Endothelial cell (in vitro differentiated cells): Measurements from ENCODE around the gene RPL38. TPM values are rescaled to one million over a fixed set of nuclear protein-coding genes. Genes with fewer than 3 reads are reported as not detected.

Experiments
- DNase-seq: peaks from one replicate; pipeline ENCODE4 v3.0.0; 2021; ENCODE audit warnings: low spot score
- H3K27ac Mint-ChIP-seq: one replicate; pipeline ENCODE4 v1.8.0; 2021; ENCODE audit warnings: mixed read lengths, inconsistent platforms; ENCODE audit not compliant: unreplicated experiment
- H3K27me3 Mint-ChIP-seq: one replicate; pipeline ENCODE4 v1.8.0; 2021; ENCODE audit warnings: mild to moderate bottlenecking, moderate library complexity, mixed read lengths, inconsistent platforms; ENCODE audit not compliant: unreplicated experiment
- H3K36me3 Mint-ChIP-seq: one replicate; pipeline ENCODE4 v1.8.0; 2021; ENCODE audit warnings: mild to moderate bottlenecking, low read depth, mixed read lengths, inconsistent platforms; ENCODE audit not compliant: unreplicated experiment
- H3K4me1 Mint-ChIP-seq: one replicate; pipeline ENCODE4 v1.8.0; 2021; ENCODE audit warnings: mild to moderate bottlenecking, mixed read lengths, inconsistent platforms; ENCODE audit not compliant: unreplicated experiment
- H3K4me3 Mint-ChIP-seq: one replicate; pipeline ENCODE4 v1.8.0; 2021; ENCODE audit warnings: mild to moderate bottlenecking, mixed read lengths, inconsistent platforms; ENCODE audit not compliant: unreplicated experiment
- H3K9me3 Mint-ChIP-seq: one replicate; pipeline ENCODE4 v1.8.0; 2021; ENCODE audit warnings: mixed read lengths, inconsistent platforms; ENCODE audit not compliant: unreplicated experiment
- total RNA-seq: library from RNA; stranded (reverse); fragmentation: NEBNext Ultra II Directional; extraction: Animal tissue kit (Norgen Biotek cat#: 25700); gene quantifications from one replicate; pipeline ENCODE4 v1.2.1, GENCODE V29; 2021; ENCODE audit not compliant: unreplicated experiment
- TF ChIP-seq, protein P1 (sequence below): fragments of 200-600 bp; sonication (generic); IDR thresholded peaks from one replicate; pipeline ENCODE4 v1.5.0; 2021; ENCODE audit warnings: antibody characterized with exemption; ENCODE audit not compliant: unreplicated experiment

Gene RPL38
- total RNA-seq, 1 donor from 2014 or later, result 1,802 TPM

DNA sequence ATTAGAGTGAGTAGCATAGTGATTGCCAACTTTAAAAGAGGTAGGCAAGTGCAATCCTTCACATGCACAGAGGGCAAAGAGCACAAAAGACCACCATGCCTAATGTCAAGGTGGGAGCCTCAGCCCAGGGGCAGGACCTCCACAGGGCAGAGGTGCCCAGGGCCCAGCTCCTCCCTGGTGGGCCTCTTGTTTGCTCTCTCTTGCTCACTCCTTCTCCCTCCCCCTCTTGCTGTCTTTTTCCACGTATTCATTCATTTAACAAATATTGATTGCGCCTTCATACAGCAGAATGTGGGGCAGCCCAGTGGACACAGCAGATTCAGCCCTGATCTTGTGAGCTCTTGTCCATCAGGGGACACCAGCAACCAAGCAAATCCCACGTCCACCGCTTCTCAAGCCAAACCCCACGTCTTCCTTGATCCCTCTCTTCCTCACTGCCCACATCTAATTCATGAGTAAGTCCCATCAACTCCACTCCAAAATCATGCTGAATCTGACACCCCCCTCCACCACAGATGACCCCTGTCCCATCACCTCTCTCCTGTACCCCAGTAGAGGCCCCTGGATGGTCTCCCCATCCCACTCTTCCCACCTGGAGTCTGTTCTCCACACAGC lies 44.1 kb upstream of the RPL38 start:
- H3K4me1 Mint-ChIP-seq, result no peaks in the 10 kb centered on the region
- TF ChIP-seq, protein P1, sequence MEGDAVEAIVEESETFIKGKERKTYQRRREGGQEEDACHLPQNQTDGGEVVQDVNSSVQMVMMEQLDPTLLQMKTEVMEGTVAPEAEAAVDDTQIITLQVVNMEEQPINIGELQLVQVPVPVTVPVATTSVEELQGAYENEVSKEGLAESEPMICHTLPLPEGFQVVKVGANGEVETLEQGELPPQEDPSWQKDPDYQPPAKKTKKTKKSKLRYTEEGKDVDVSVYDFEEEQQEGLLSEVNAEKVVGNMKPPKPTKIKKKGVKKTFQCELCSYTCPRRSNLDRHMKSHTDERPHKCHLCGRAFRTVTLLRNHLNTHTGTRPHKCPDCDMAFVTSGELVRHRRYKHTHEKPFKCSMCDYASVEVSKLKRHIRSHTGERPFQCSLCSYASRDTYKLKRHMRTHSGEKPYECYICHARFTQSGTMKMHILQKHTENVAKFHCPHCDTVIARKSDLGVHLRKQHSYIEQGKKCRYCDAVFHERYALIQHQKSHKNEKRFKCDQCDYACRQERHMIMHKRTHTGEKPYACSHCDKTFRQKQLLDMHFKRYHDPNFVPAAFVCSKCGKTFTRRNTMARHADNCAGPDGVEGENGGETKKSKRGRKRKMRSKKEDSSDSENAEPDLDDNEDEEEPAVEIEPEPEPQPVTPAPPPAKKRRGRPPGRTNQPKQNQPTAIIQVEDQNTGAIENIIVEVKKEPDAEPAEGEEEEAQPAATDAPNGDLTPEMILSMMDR, result no peak
- no peaks in the 10 kb centered on the region for H3K9me3 Mint-ChIP-seq
- H3K36me3 Mint-ChIP-seq, result peaks cover 5% of the 10 kb centered on the region
- H3K27me3 Mint-ChIP-seq, result peaks cover 1% of the 10 kb centered on the region
- no peak overlapping the region for H3K4me3 Mint-ChIP-seq
- DNase-seq, result no peak
- no peak overlapping the region for H3K27ac Mint-ChIP-seq

DNA sequence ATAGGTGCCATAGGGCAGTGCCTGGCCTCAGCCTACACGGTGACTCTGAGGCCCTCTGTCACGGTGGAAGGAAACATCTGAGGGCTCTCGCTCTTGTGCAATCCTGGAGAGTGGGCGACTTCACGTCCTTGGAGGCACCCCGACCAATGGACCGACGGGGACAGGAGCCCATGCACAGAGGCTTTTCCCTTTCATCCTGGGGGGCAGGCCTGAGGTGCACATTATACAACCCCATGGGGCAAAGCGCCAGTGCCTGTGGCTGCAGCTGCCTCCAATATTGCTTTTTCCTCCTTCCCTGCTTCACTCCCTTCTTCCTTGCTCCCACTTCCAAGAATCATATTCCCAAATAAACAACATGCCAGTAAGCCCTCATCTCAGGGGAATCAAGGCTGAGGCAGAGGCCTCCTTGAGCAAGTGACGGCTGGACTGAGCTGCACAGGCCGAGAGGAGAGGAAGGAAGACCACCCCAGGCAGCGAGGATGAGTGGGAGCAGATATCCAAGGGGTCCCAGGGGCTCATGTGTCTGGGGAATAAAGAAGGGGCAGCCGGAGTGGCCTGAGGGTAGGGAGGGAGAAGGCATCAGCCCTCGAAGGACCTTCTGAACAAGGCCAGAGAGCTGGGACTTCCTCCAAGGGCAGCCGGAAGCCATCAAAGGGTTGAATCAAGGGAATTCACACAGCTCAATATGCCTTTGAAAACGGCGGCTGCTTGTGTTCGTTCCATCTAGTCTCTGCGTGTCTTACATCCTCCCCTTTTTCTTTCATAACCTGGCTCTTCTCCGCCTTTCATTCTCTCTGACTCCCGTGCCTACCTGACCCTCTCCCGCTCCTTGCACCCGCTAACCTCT lies 42.6 kb upstream of the RPL38 start:
- no peak for DNase-seq
- peaks cover 5% of the 10 kb centered on the region for H3K36me3 Mint-ChIP-seq
- H3K9me3 Mint-ChIP-seq, result no peaks in the 10 kb centered on the region
- no peak overlapping the region for H3K27ac Mint-ChIP-seq
- no peaks in the 10 kb centered on the region for H3K27me3 Mint-ChIP-seq
- H3K4me3 Mint-ChIP-seq, result no peak overlapping the region
- H3K4me1 Mint-ChIP-seq, result no peaks in the 10 kb centered on the region
- TF ChIP-seq, protein P1, result no peak

DNA sequence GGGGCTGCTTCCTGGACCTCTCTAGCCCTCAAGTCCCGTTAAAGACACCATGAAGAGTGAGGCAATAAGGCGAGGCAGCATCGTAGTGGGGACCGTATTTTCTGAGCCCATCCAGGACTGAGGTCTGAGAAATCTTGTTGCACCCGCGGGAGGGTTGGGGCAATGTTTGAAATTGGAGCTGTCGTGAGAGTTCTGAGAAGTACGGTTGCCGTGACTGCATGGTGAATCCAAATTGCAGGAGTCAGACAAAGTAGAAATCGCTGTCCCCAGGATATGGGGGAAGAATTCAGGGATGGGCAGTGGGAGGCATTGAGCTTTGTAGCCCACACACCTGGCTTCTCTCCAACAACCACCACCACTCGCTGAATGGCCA lies 42.0 kb upstream of the RPL38 start:
- Mint-ChIP-seq H3K36me3 (peaks cover 5% of the 10 kb centered on the region), H3K4me1 (no peaks in the 10 kb centered on the region), H3K27me3 (no peaks in the 10 kb centered on the region), H3K9me3 (no peaks in the 10 kb centered on the region), H3K4me3 (no peak overlapping the region), H3K27ac (no peak overlapping the region)
- TF ChIP-seq, protein P1, result no peak
- DNase-seq, result no peak

DNA sequence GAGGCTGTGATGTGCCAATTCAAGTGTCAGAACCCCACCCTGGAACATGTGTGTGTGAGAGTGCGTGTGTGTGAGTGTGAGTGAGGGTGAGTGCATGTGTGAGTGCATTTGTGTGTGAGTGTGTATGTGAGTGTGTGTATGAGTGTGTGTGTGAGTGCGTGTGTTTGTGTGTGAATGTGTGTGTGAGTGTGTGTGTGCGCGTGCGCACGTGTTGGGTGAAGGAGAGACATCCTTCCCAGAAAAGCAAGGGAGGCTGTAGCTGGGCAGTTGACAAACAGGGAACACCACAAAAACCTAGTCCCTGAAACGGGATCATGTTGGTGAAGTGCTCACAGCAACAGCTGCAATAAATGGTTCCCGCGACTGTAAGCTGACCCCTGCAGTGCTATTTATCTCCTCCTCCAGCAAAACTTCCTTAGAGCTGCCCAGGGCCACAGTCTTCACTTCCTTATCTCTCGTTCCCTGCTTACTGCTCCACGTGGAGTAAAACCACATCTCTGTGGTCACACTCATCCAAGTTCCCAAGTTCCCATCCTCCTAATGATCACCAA lies 40.1 kb upstream of the RPL38 start:
- no peaks in the 10 kb centered on the region for H3K4me1 Mint-ChIP-seq
- TF ChIP-seq, protein P1, result no peak
- H3K4me3 Mint-ChIP-seq, result no peak overlapping the region
- DNase-seq, result no peak
- H3K27ac Mint-ChIP-seq, result no peak overlapping the region
- H3K27me3 Mint-ChIP-seq, result peaks cover 2% of the 10 kb centered on the region
- H3K9me3 Mint-ChIP-seq, result no peaks in the 10 kb centered on the region
- no peaks in the 10 kb centered on the region for H3K36me3 Mint-ChIP-seq

DNA sequence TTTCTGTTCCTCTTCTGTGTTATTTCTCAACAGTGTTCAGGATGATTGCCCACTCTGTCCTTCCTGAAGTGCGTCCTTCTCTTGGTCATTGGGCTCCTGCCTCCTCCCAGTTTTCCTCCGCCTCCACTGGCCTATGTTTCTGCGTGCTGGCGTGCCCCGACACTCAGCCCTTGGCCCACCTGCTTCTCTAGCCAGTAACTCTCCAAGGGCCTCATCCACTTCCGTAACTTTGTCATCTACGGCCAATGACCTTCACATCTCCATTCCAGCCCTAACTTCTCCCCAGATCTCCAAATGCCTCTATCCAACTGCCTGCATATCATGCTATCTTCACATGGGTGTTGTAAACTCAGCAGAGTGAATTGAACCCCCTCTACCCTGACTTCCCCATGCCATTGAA lies 39.6 kb upstream of the RPL38 start:
- DNase-seq, result no peak
- TF ChIP-seq, protein P1, result no peak
- Mint-ChIP-seq H3K27ac (no peak overlapping the region), H3K4me3 (no peak overlapping the region), H3K9me3 (no peaks in the 10 kb centered on the region), H3K4me1 (no peaks in the 10 kb centered on the region), H3K36me3 (no peaks in the 10 kb centered on the region), H3K27me3 (peaks cover 2% of the 10 kb centered on the region)
